KMS-11 (cell line): Measurements from ENCODE around the gene TBC1D13.

Experiments
- H2AFZ ChIP-seq: fragments of 200-600 bp; sonication (generic); 2 replicates; pipeline ENCODE4 v1.6.1; 2016; ENCODE audit warnings: antibody characterized with exemption, mixed run types, low read depth
- H3K27ac ChIP-seq: fragments of 200-600 bp; sonication (generic); 2 replicates; pipeline ENCODE4 v1.6.1; 2016; ENCODE audit warnings: mild to moderate bottlenecking, mixed run types
- H3K27me3 ChIP-seq: fragments of 200-600 bp; sonication (generic); 2 replicates; pipeline ENCODE4 v1.6.1; 2017; ENCODE audit warnings: mild to moderate bottlenecking, low read depth, mixed run types, moderate library complexity; ENCODE audit not compliant: insufficient read depth
- H3K36me3 ChIP-seq: fragments of 200-600 bp; sonication (generic); 2 replicates; pipeline ENCODE4 v1.6.1; 2017; ENCODE audit warnings: mild to moderate bottlenecking, mixed run types; ENCODE audit not compliant: insufficient read depth
- H3K4me1 ChIP-seq: fragments of 200-600 bp; sonication (generic); 2 replicates; pipeline ENCODE4 v1.6.1; 2016; ENCODE audit warnings: mild to moderate bottlenecking, low read depth, mixed run types; ENCODE audit not compliant: poor library complexity, severe bottlenecking
- H3K4me2 ChIP-seq: fragments of 200-600 bp; sonication (generic); 2 replicates; pipeline ENCODE4 v1.7.0; 2016; ENCODE audit warnings: mild to moderate bottlenecking, mixed run types
- H3K4me3 ChIP-seq: fragments of 200-600 bp; sonication (generic); IDR thresholded peaks from 2 replicates; pipeline ENCODE4 v1.6.1; 2017; ENCODE audit warnings: low read depth, low read length, mixed read lengths; ENCODE audit not compliant: insufficient read depth
- H3K79me2 ChIP-seq: fragments of 200-600 bp; sonication (generic); 2 replicates; pipeline ENCODE4 v1.6.1; 2016; ENCODE audit warnings: low read depth, mixed run types; ENCODE audit not compliant: insufficient read depth
- H3K9ac ChIP-seq: fragments of 200-600 bp; sonication (generic); 2 replicates; pipeline ENCODE4 v1.6.1; 2016; ENCODE audit warnings: mild to moderate bottlenecking, mixed run types
- H4K20me1 ChIP-seq: fragments of 200-600 bp; sonication (generic); 2 replicates; pipeline ENCODE4 v1.6.1; 2016; ENCODE audit warnings: mild to moderate bottlenecking, mixed run types; ENCODE audit not compliant: insufficient read depth
- TF ChIP-seq, protein P1 (sequence below): fragments of 200-600 bp; sonication (generic); conservative IDR thresholded peaks from 2 replicates; pipeline ENCODE4 v1.6.1; 2017; ENCODE audit warnings: low read depth, mild to moderate bottlenecking, antibody characterized with exemption, low read length, moderate library complexity, mixed read lengths

The TBC1D13 gene, protein sequence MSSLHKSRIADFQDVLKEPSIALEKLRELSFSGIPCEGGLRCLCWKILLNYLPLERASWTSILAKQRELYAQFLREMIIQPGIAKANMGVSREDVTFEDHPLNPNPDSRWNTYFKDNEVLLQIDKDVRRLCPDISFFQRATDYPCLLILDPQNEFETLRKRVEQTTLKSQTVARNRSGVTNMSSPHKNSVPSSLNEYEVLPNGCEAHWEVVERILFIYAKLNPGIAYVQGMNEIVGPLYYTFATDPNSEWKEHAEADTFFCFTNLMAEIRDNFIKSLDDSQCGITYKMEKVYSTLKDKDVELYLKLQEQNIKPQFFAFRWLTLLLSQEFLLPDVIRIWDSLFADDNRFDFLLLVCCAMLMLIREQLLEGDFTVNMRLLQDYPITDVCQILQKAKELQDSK

DNA sequence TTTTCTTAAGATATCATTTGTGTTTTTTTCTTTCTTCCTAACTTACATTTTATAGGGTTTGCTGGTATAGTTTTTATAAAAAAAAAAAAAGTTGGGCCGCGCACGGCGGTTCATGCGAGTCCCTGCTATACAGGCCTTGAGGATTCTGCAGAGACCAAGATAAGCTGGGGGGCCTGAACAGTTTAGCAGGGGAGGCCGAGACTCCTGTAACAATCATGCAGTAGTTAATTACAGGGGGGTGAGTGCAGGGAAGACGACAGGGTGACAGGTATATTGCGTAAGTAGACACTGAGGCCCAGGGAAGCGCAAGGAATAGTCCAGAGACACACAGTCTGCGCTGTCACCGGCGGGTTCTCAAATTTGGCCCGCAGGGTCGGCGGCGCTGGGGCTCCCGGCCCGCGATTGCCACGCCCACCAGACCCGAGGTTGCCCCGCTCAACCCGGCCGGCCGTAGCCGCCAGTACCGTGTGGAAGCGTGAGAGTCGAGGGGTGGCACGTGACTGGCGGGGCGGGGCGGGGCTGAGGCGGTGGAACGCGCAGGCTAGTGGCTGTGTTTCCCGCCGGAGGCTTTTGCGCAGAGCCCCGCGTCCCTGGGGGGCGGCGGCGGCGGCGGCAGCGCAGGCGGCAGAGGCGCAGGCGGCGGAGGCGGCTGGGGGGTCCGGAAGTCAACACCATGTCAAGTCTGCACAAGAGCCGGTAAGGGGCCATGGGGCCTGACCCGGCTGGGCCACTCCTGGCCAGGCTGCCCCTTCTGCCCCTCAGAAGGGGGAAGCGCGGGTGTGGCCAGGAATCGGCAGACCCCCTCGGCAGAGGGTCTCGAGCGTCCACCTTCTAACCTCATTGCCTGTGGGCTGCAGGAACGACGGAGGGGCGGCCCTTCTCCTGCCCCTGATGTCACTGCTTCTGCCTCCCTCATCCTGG lies at the start of gene TBC1D13:
TSS of gene TBC1D13 (plus strand) at position 573 of the 921 bp plus-strand sequence. CDS start at position 674, 101 bp downstream.
- Histone ChIP-seq H3K27ac (0 out of 2 replicates have a peak within 1 kb of the TSS, but pooled peaks have one; percentile 18), H3K4me2 (peak within 1 kb of the TSS; percentile 99), H3K36me3 (no peaks in the 10 kb centered on the region), H3K9ac (peak within 1 kb of the TSS; percentile 51; the same call in 1 of the 2 replicates), H2AFZ (peak within 1 kb of the TSS; percentile 93), H4K20me1 (no peaks in the 10 kb centered on the region), H3K4me3 (no peak within 1 kb of the TSS), H3K4me1 (peaks cover 19% of the 10 kb centered on the region), H3K79me2 (peaks cover 13% of the 10 kb centered on the region; the same call in 1 of the 2 replicates), H3K27me3 (no peaks in the 10 kb centered on the region)
- TF ChIP-seq, protein P1, sequence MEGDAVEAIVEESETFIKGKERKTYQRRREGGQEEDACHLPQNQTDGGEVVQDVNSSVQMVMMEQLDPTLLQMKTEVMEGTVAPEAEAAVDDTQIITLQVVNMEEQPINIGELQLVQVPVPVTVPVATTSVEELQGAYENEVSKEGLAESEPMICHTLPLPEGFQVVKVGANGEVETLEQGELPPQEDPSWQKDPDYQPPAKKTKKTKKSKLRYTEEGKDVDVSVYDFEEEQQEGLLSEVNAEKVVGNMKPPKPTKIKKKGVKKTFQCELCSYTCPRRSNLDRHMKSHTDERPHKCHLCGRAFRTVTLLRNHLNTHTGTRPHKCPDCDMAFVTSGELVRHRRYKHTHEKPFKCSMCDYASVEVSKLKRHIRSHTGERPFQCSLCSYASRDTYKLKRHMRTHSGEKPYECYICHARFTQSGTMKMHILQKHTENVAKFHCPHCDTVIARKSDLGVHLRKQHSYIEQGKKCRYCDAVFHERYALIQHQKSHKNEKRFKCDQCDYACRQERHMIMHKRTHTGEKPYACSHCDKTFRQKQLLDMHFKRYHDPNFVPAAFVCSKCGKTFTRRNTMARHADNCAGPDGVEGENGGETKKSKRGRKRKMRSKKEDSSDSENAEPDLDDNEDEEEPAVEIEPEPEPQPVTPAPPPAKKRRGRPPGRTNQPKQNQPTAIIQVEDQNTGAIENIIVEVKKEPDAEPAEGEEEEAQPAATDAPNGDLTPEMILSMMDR: no peak

DNA sequence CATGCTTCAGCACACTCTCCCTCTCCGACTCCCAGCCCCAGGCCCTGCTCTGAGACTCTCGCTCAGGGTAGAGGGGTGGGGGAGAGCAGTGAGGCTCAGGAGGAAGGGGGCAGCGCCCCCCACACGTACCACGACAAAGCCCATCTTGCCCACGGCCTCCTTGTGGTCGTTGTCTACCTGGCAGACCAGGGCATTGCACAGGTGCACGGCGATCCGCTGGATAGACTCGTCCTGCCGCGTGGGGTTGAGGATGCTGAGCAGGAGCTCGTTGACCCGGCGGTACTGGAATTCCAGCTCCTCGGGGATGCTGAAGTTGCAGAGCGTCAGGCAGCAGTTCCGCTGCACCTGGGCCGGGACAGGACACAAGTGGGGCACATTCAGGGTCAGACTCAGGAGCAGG lies 44.7 kb upstream of the TBC1D13 start:
- no peaks in the 10 kb centered on the region for H3K36me3 ChIP-seq
- H3K4me1 ChIP-seq: no peaks in the 10 kb centered on the region
- H3K27me3 ChIP-seq: no peaks in the 10 kb centered on the region
- H2AFZ ChIP-seq: no peak overlapping the region
- TF ChIP-seq, protein P1: no peak
- H3K4me3 ChIP-seq: no peak overlapping the region
- no peak overlapping the region for H3K27ac ChIP-seq
- no peak overlapping the region for H3K9ac ChIP-seq
- H4K20me1 ChIP-seq: no peaks in the 10 kb centered on the region
- H3K79me2 ChIP-seq: no peaks in the 10 kb centered on the region
- H3K4me2 ChIP-seq: no peak overlapping the region

DNA sequence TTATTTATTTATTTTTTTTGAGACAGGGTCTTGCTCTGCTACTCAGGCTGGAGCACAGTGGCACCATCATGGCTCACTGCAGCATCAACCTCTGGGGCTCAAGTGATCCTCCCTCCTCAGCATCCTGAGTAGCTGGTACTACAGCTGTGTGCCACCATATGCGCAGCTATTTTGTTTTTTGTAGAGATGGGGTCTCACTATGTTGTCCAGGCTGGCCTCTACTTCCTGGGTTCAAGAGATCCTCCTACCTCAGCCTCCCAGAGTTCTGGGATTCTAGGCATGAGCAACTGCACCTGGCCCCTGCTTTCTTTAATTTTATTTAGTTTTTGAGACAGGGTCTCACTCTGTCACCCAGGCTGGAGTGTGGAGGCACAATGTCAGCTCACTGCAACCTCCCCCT lies 43.6 kb upstream of the TBC1D13 start:
- H4K20me1 ChIP-seq: no peaks in the 10 kb centered on the region
- H3K9ac ChIP-seq: no peak overlapping the region
- no peak overlapping the region for H3K4me2 ChIP-seq
- no peaks in the 10 kb centered on the region for H3K27me3 ChIP-seq
- H2AFZ ChIP-seq: no peak overlapping the region
- TF ChIP-seq, protein P1: no peak
- no peaks in the 10 kb centered on the region for H3K4me1 ChIP-seq
- H3K4me3 ChIP-seq: no peak overlapping the region
- H3K79me2 ChIP-seq: no peaks in the 10 kb centered on the region
- no peaks in the 10 kb centered on the region for H3K36me3 ChIP-seq
- no peak overlapping the region for H3K27ac ChIP-seq

DNA sequence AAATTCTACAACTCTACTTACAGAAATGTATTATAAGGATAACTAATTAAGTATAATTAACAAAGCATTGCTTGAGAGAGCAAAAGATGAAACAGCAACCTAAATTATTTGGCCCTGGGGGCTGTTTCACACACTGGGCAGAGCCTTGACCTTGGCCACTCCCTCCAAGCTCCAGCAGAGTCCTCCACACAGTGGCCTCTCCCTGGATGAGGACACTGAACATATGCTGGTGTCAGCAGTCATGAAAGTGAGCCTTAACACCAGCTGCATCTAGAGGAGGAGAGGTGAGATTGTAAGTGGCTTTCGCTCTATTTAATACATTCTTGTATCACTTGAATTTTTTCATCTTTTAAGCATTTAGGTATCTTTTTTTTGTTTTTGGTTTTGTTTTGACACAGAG lies 39.8 kb upstream of the TBC1D13 start:
- no peak overlapping the region for H3K4me3 ChIP-seq
- no peaks in the 10 kb centered on the region for H4K20me1 ChIP-seq
- TF ChIP-seq, protein P1: no peak
- H3K27me3 ChIP-seq: no peaks in the 10 kb centered on the region
- no peak overlapping the region for H3K4me2 ChIP-seq
- H2AFZ ChIP-seq: no peak overlapping the region
- no peaks in the 10 kb centered on the region for H3K4me1 ChIP-seq
- no peaks in the 10 kb centered on the region for H3K79me2 ChIP-seq
- no peak overlapping the region for H3K9ac ChIP-seq
- H3K36me3 ChIP-seq: no peaks in the 10 kb centered on the region
- no peak overlapping the region for H3K27ac ChIP-seq
